HEK293 (cell line): ENCODE results near the gene MGLL.

Experiments used
- CTCF ChIA-PET: fragments of 350-600 bp; formaldehyde crosslinking; extraction: SDS; loops from one replicate; lab custom pipeline; 2021; ENCODE audit warnings: antibody characterized with exemption; lab: Yijun Ruan, JAX
- POLR2A ChIA-PET: fragments of 300-600 bp; formaldehyde crosslinking; extraction: SDS; loops from one replicate; lab custom pipeline; 2020; ENCODE audit warnings: antibody characterized with exemption, inconsistent platforms; lab: Yijun Ruan, JAX
- H3K27ac ChIP-seq: fragments of 200-500 bp; sonication (Bioruptor generic); 2 replicates; pipeline ENCODE4 v1.5.1; 2014; ENCODE audit warnings: low read depth, low read length, control low read depth, inconsistent platforms; ENCODE audit errors: extremely low read depth
- H3K36me3 ChIP-seq, 2 experiments: fragments of 200-500 bp in 1 of 2; sonication (Bioruptor generic) in 1 of 2; 1 replicate in 1 of 2; 2 replicates in 1 of 2; pipeline ENCODE4 v1.5.1; 2014 to 2017; ENCODE audit warnings: inconsistent platforms in 2 of 2, low read length in 2 of 2; ENCODE audit not compliant: control insufficient read depth in 2 of 2, insufficient read depth in 1 of 2
- H3K4me1 ChIP-seq: fragments of 200-500 bp; sonication (Bioruptor generic); 2 replicates; pipeline ENCODE4 v1.5.1; 2014; ENCODE audit warnings: mild to moderate bottlenecking, low read length, inconsistent platforms; ENCODE audit not compliant: control insufficient read depth, insufficient read depth
- H3K4me3 ChIP-seq: 2 replicates; pipeline ENCODE4 v1.5.1; 2011; ENCODE audit warnings: low read depth, mild to moderate bottlenecking, control low read depth, low read length, moderate library complexity
- H3K9me3 ChIP-seq: fragments of 200-500 bp; sonication (Bioruptor generic); 2 replicates; pipeline ENCODE4 v1.5.1; 2014; ENCODE audit warnings: low read depth, low read length, inconsistent platforms; ENCODE audit not compliant: control insufficient read depth, insufficient read depth
- KLF1 ChIP-seq: fragments of 450-650 bp; formaldehyde crosslinking; IDR thresholded peaks from 2 replicates; pipeline ENCODE4 v1.5.1; 2016; ENCODE audit warnings: missing biosample characterization, missing genetic modification characterization
- PRDM4 ChIP-seq: fragments of 450-650 bp; formaldehyde crosslinking; IDR thresholded peaks from 2 replicates; pipeline ENCODE4 v1.5.1; 2017; ENCODE audit warnings: missing biosample characterization, missing genetic modification characterization
- ZBTB26 ChIP-seq: fragments of 450-650 bp; formaldehyde crosslinking; optimal IDR thresholded peaks from 2 replicates; pipeline ENCODE3; 2016; ENCODE audit warnings: missing biosample characterization, mild to moderate bottlenecking, missing genetic modification characterization
- ZBTB49 ChIP-seq: fragments of 450-650 bp; formaldehyde crosslinking; IDR thresholded peaks from 2 replicates; pipeline ENCODE4 v1.5.1; 2016; ENCODE audit warnings: missing biosample characterization, missing genetic modification characterization, low read depth
- ZNF133 ChIP-seq: fragments of 450-650 bp; formaldehyde crosslinking; IDR thresholded peaks from 2 replicates; pipeline ENCODE4 v1.5.1; 2016; ENCODE audit warnings: missing biosample characterization, missing genetic modification characterization
- ZNF16 ChIP-seq: fragments of 450-650 bp; formaldehyde crosslinking; IDR thresholded peaks from 2 replicates; pipeline ENCODE4 v1.5.1; 2016; ENCODE audit warnings: low read depth, missing biosample characterization, missing genetic modification characterization
- ZNF19 ChIP-seq: fragments of 450-650 bp; formaldehyde crosslinking; IDR thresholded peaks from 2 replicates; pipeline ENCODE4; 2016; ENCODE audit warnings: missing biosample characterization, missing genetic modification characterization, low read depth
- ZNF239 ChIP-seq: fragments of 450-650 bp; formaldehyde crosslinking; IDR thresholded peaks from 2 replicates; pipeline ENCODE4 v1.5.1; 2016; ENCODE audit warnings: missing biosample characterization, missing genetic modification characterization
- ZNF248 ChIP-seq: fragments of 450-650 bp; formaldehyde crosslinking; IDR thresholded peaks from 2 replicates; pipeline ENCODE4 v1.5.1; 2017; ENCODE audit warnings: missing biosample characterization, missing genetic modification characterization
- ZNF274 ChIP-seq, 2 experiments: fragments of 200-500 bp in 1 of 2; fragments of 450-650 bp in 1 of 2; sonication (Bioruptor generic) in 1 of 2; formaldehyde crosslinking in 1 of 2; IDR thresholded peaks; 2 replicates each; pipeline versions ENCODE4 v1.5.1 to v1.6.1; 2014 to 2016; ENCODE audit warnings: borderline replicate concordance in 1 of 2, inconsistent platforms in 1 of 2, low read length in 1 of 2, missing biosample characterization in 1 of 2, missing genetic modification characterization in 1 of 2
- ZNF311 ChIP-seq: fragments of 450-650 bp; formaldehyde crosslinking; IDR thresholded peaks from 2 replicates; pipeline ENCODE4 v1.5.1; 2017; ENCODE audit warnings: missing biosample characterization, missing genetic modification characterization, borderline replicate concordance
- ZNF549 ChIP-seq: fragments of 450-650 bp; IDR thresholded peaks from 2 replicates; pipeline ENCODE4 v1.5.1; 2018; ENCODE audit warnings: missing biosample characterization, missing genetic modification characterization, mild to moderate bottlenecking, inconsistent platforms, moderate library complexity
- ZNF654 ChIP-seq: fragments of 450-650 bp; formaldehyde crosslinking; IDR thresholded peaks from 2 replicates; pipeline ENCODE4 v1.5.1; 2016; ENCODE audit warnings: low read depth, missing biosample characterization, missing genetic modification characterization
- ZNF660 ChIP-seq: fragments of 450-650 bp; IDR thresholded peaks from 2 replicates; pipeline ENCODE4 v1.5.1; 2018; ENCODE audit warnings: missing biosample characterization, mild to moderate bottlenecking, missing genetic modification characterization
- ZSCAN18 ChIP-seq: fragments of 450-650 bp; formaldehyde crosslinking; IDR thresholded peaks from 2 replicates; pipeline ENCODE4 v1.5.1; 2016; ENCODE audit warnings: missing biosample characterization, missing genetic modification characterization

MGLL gene

GRCh38 chr3:127794402-127794801 lies 27.9 kb downstream of the MGLL start (continued):
- peak; percentile 61; the same call in 1 of the 2 replicates for TF ChIP-seq ZSCAN18 (tag by site-specific recombination)
- TF ChIP-seq ZNF654 (tag by site-specific recombination) = no peak

- ChIA-PET CTCF (interaction anchor here (0.9 to 1.1 kb wide), 2 partner anchors 28 to 42 kb away, joined by 3 read pairs; no protein-coding TSS in a partner anchor), POLR2A (interaction anchor here (0.6 kb wide), 1 partner anchor 95 kb away, joined by 3 read pairs; no protein-coding TSS in a partner anchor)
- Histone ChIP-seq H3K27ac (no peak overlapping the region), H3K9me3 (no peaks in the 10 kb centered on the region), H3K36me3 (no peaks in the 10 kb centered on the region), H3K4me1 (0 out of 2 replicates have a peak, but pooled peaks cover 3% of the 10 kb centered on the region), H3K4me3 (no peak overlapping the region)
- TF ChIP-seq ZNF660 (tag by site-specific recombination) = 0 out of 2 replicates have a peak, but pooled peaks have one; percentile 28
- TF ChIP-seq ZBTB49 (tag by site-specific recombination) = no peak
Observed at GRCh38 chr3:127792541-127793292, 29.6 kb downstream of the MGLL start.

GRCh38 chr3:127791221-127791913 lies 30.9 kb downstream of the MGLL start:
- POLR2A ChIA-PET = interaction anchor here (0.5 to 1.0 kb wide), 4 partner anchors 26 to 201 kb away, joined by 3 to 4 read pairs (median 3); partner anchors contain the start of gene TPRA1
- Histone ChIP-seq H3K4me3 (no peak overlapping the region), H3K36me3 (no peaks in the 10 kb centered on the region), H3K4me1 (0 out of 2 replicates have a peak, but pooled peaks cover 3% of the 10 kb centered on the region), H3K9me3 (no peaks in the 10 kb centered on the region), H3K27ac (peak overlapping the region; percentile 43)
- CTCF ChIA-PET = interaction anchor here (0.7 to 1.4 kb wide), 9 partner anchors 11 to 168 kb away, joined by 3 to 19 read pairs (median 3); no protein-coding TSS in a partner anchor
- no peak for TF ChIP-seq ZNF274 (IDR thresholded peaks at IDR 0.05; ENCODE audit: low read length)
- TF ChIP-seq ZNF274 (tag by site-specific recombination; IDR thresholded peaks at IDR 0.05; ENCODE audit: borderline replicate concordance) = no peak
- TF ChIP-seq ZNF133 (tag by site-specific recombination) = no peak
- TF ChIP-seq ZNF16 (tag by site-specific recombination) = no peak
- TF ChIP-seq ZBTB26 (tag by site-specific recombination) = no peak
- TF ChIP-seq ZNF248 (tag by site-specific recombination) = no peak
- TF ChIP-seq ZNF239 = no peak
- no peak for TF ChIP-seq ZNF549
- no peak for TF ChIP-seq ZNF311 (tag by site-specific recombination)
- TF ChIP-seq ZNF654 (tag by site-specific recombination) = peak; percentile 22; the same call in 1 of the 2 replicates
- TF ChIP-seq ZNF19 = no peak
- TF ChIP-seq PRDM4 (tag by site-specific recombination) = no peak
- TF ChIP-seq KLF1 = no peak
